Measurements from ENCODE around the gene KCNE1.

KCNE1 gene

GRCh38 chr21:34526241-34526617, 14.2 kb upstream of the KCNE1 start:
- Histone ChIP-seq H3K79me1 (ENCODE audit: low read depth, low read length) (no peaks in the 10 kb centered on the region), H4K8ac (ENCODE audit: low read depth, low read length) (no peak overlapping the region), H2BK5ac (ENCODE audit: low read length) (no peak overlapping the region), H3K9ac (ENCODE audit: low read depth, low read length, poor library complexity) (no peak overlapping the region), H3K36me3 (replicated peaks in 1 of 2; ENCODE audit: control insufficient read depth in 2 of 2, insufficient read depth in 2 of 2, low read length in 2 of 2) (peaks cover 0 to 5% of the 10 kb centered on the region in 2 donors), H3K14ac (ENCODE audit: low read length) (no peak overlapping the region), H2BK15ac (ENCODE audit: low read length) (no peak overlapping the region), H2AFZ (ENCODE audit: low read length) (peak overlapping the region; percentile 74), H2BK12ac (ENCODE audit: low read length) (no peak overlapping the region), H2AK5ac (ENCODE audit: low read depth, low read length) (no peak overlapping the region), H2BK120ac (ENCODE audit: low read depth, low read length) (no peak overlapping the region), H3K23ac (ENCODE audit: low read depth, low read length, poor library complexity) (no peak overlapping the region), H3K27me3 (ENCODE audit: control insufficient read depth in 3 of 3, insufficient read depth in 3 of 3, low read depth in 1 of 3, low read length in 3 of 3) (no peaks in the 10 kb centered on the region), H3K27ac (replicated peaks; ENCODE audit: low read length) (peak overlapping the region; percentile 42), H3K4ac (ENCODE audit: low read length) (no peak overlapping the region), H3K9me3 (replicated peaks in 1 of 2; ENCODE audit: control insufficient read depth in 2 of 2, insufficient read depth in 1 of 2, low read depth in 1 of 2, low read length in 2 of 2) (peaks cover 5 to 7% of the 10 kb centered on the region in 2 donors), H3K4me2 (ENCODE audit: insufficient read depth, low read length, poor library complexity, severe bottlenecking) (no peak overlapping the region), H3K18ac (ENCODE audit: low read length) (no peak overlapping the region), H3K4me1 (ENCODE audit: control insufficient read depth in 2 of 2, insufficient read depth in 1 of 2, low read depth in 1 of 2, low read length in 2 of 2) (peaks cover 10 to 15% of the 10 kb centered on the region in 2 donors), H3K4me3 (ENCODE audit: low read length in 2 of 2) (peak overlapping the region in 1 of 2 donors; percentile 41), H4K91ac (ENCODE audit: low read depth, low read length, poor library complexity) (no peak overlapping the region)
- WGBS, 2 donors (ENCODE audit: extremely low coverage in 2 of 2, insufficient read length in 2 of 2, insufficient replicate concordance in 1 of 2): 100% methylated on average over 2 of the region's 5 CpGs; no CpG with 5 or more reads in 1 of the 2 donors
- DNase-seq (ENCODE audit: low spot score): no peak

- Histone ChIP-seq H3K4me1 (ENCODE audit: control insufficient read depth in 2 of 2, insufficient read depth in 1 of 2, low read depth in 1 of 2, low read length in 2 of 2) (peaks cover 15% of the 10 kb centered on the region in 2 donors), H2AK5ac (ENCODE audit: low read depth, low read length) (no peak overlapping the region), H2BK15ac (ENCODE audit: low read length) (no peak overlapping the region), H4K8ac (ENCODE audit: low read depth, low read length) (no peak overlapping the region), H2BK120ac (ENCODE audit: low read depth, low read length) (no peak overlapping the region), H3K27ac (replicated peaks; ENCODE audit: low read length) (no peak overlapping the region), H3K9me3 (replicated peaks in 1 of 2; ENCODE audit: control insufficient read depth in 2 of 2, insufficient read depth in 1 of 2, low read depth in 1 of 2, low read length in 2 of 2) (peaks cover 5 to 7% of the 10 kb centered on the region in 2 donors), H3K9ac (ENCODE audit: low read depth, low read length, poor library complexity) (no peak overlapping the region), H3K14ac (ENCODE audit: low read length) (peak overlapping the region; percentile 22), H2AFZ (ENCODE audit: low read length) (no peak overlapping the region), H3K4me3 (ENCODE audit: low read length in 2 of 2) (peak overlapping the region in 1 of 2 donors; percentile 5), H3K36me3 (replicated peaks in 1 of 2; ENCODE audit: control insufficient read depth in 2 of 2, insufficient read depth in 2 of 2, low read length in 2 of 2) (peaks cover 0 to 18% of the 10 kb centered on the region in 2 donors), H3K4me2 (ENCODE audit: insufficient read depth, low read length, poor library complexity, severe bottlenecking) (no peak overlapping the region), H2BK5ac (ENCODE audit: low read length) (no peak overlapping the region), H3K18ac (ENCODE audit: low read length) (peak overlapping the region; percentile 91), H3K27me3 (ENCODE audit: control insufficient read depth in 3 of 3, insufficient read depth in 3 of 3, low read depth in 1 of 3, low read length in 3 of 3) (no peaks in the 10 kb centered on the region), H3K4ac (ENCODE audit: low read length) (no peak overlapping the region), H3K23ac (ENCODE audit: low read depth, low read length, poor library complexity) (peak overlapping the region; percentile 18), H4K91ac (ENCODE audit: low read depth, low read length, poor library complexity) (no peak overlapping the region), H3K79me1 (ENCODE audit: low read depth, low read length) (no peaks in the 10 kb centered on the region), H2BK12ac (ENCODE audit: low read length) (no peak overlapping the region)
- WGBS, 2 donors (ENCODE audit: extremely low coverage in 2 of 2, insufficient read length in 2 of 2, insufficient replicate concordance in 1 of 2): no CpG with 5 or more reads among the region's 31 CpGs
- DNase-seq (ENCODE audit: low spot score): no peak
These were observed 12.9 kb upstream of the KCNE1 start for GRCh38 chr21:34524646-34525601.

GRCh38 chr21:34523019-34523555, 11.1 kb upstream of the KCNE1 start:
- Histone ChIP-seq H3K36me3 (replicated peaks in 1 of 2; ENCODE audit: control insufficient read depth in 2 of 2, insufficient read depth in 2 of 2, low read length in 2 of 2) (peaks cover 0 to 29% of the 10 kb centered on the region in 2 donors), H4K91ac (ENCODE audit: low read depth, low read length, poor library complexity) (no peak overlapping the region), H3K4me1 (ENCODE audit: control insufficient read depth in 2 of 2, insufficient read depth in 1 of 2, low read depth in 1 of 2, low read length in 2 of 2) (peaks cover 15% of the 10 kb centered on the region in 2 donors), H2BK12ac (ENCODE audit: low read length) (no peak overlapping the region), H3K27ac (replicated peaks; ENCODE audit: low read length) (no peak overlapping the region), H2AFZ (ENCODE audit: low read length) (no peak overlapping the region), H2BK5ac (ENCODE audit: low read length) (no peak overlapping the region), H3K23ac (ENCODE audit: low read depth, low read length, poor library complexity) (no peak overlapping the region), H3K4me2 (ENCODE audit: insufficient read depth, low read length, poor library complexity, severe bottlenecking) (no peak overlapping the region), H3K27me3 (ENCODE audit: control insufficient read depth in 3 of 3, insufficient read depth in 3 of 3, low read depth in 1 of 3, low read length in 3 of 3) (no peaks in the 10 kb centered on the region), H3K9me3 (replicated peaks in 1 of 2; ENCODE audit: control insufficient read depth in 2 of 2, insufficient read depth in 1 of 2, low read depth in 1 of 2, low read length in 2 of 2) (peaks cover 0 to 4% of the 10 kb centered on the region in 2 donors), H3K4ac (ENCODE audit: low read length) (no peak overlapping the region), H3K18ac (ENCODE audit: low read length) (no peak overlapping the region), H4K8ac (ENCODE audit: low read depth, low read length) (no peak overlapping the region), H2BK15ac (ENCODE audit: low read length) (no peak overlapping the region), H3K4me3 (ENCODE audit: low read length in 2 of 2) (no peak overlapping the region), H2BK120ac (ENCODE audit: low read depth, low read length) (no peak overlapping the region), H3K9ac (ENCODE audit: low read depth, low read length, poor library complexity) (no peak overlapping the region), H3K14ac (ENCODE audit: low read length) (no peak overlapping the region), H2AK5ac (ENCODE audit: low read depth, low read length) (no peak overlapping the region), H3K79me1 (ENCODE audit: low read depth, low read length) (no peaks in the 10 kb centered on the region)
- WGBS, 2 donors (ENCODE audit: extremely low coverage in 2 of 2, insufficient read length in 2 of 2, insufficient replicate concordance in 1 of 2): no CpG with 5 or more reads among the region's 7 CpGs
- DNase-seq (ENCODE audit: low spot score): no peak

- Histone ChIP-seq H3K14ac (ENCODE audit: low read length) (no peak overlapping the region), H3K4me2 (ENCODE audit: insufficient read depth, low read length, poor library complexity, severe bottlenecking) (no peak overlapping the region), H3K27ac (replicated peaks; ENCODE audit: low read length) (no peak overlapping the region), H2BK5ac (ENCODE audit: low read length) (no peak overlapping the region), H3K23ac (ENCODE audit: low read depth, low read length, poor library complexity) (no peak overlapping the region), H3K18ac (ENCODE audit: low read length) (no peak overlapping the region), H3K4me3 (ENCODE audit: low read length in 2 of 2) (no peak overlapping the region), H2AK5ac (ENCODE audit: low read depth, low read length) (no peak overlapping the region), H3K4me1 (ENCODE audit: control insufficient read depth in 2 of 2, insufficient read depth in 1 of 2, low read depth in 1 of 2, low read length in 2 of 2) (peaks cover 15% of the 10 kb centered on the region in 2 donors), H3K79me1 (ENCODE audit: low read depth, low read length) (no peaks in the 10 kb centered on the region), H3K4ac (ENCODE audit: low read length) (no peak overlapping the region), H4K91ac (ENCODE audit: low read depth, low read length, poor library complexity) (no peak overlapping the region), H3K36me3 (replicated peaks in 1 of 2; ENCODE audit: control insufficient read depth in 2 of 2, insufficient read depth in 2 of 2, low read length in 2 of 2) (peaks cover 0 to 37% of the 10 kb centered on the region in 2 donors), H2BK15ac (ENCODE audit: low read length) (no peak overlapping the region), H4K8ac (ENCODE audit: low read depth, low read length) (no peak overlapping the region), H2BK120ac (ENCODE audit: low read depth, low read length) (no peak overlapping the region), H3K9me3 (replicated peaks in 1 of 2; ENCODE audit: control insufficient read depth in 2 of 2, insufficient read depth in 1 of 2, low read depth in 1 of 2, low read length in 2 of 2) (no peaks in the 10 kb centered on the region), H2BK12ac (ENCODE audit: low read length) (no peak overlapping the region), H3K9ac (ENCODE audit: low read depth, low read length, poor library complexity) (no peak overlapping the region), H2AFZ (ENCODE audit: low read length) (no peak overlapping the region), H3K27me3 (ENCODE audit: control insufficient read depth in 3 of 3, insufficient read depth in 3 of 3, low read depth in 1 of 3, low read length in 3 of 3) (no peaks in the 10 kb centered on the region)
- WGBS, 2 donors (ENCODE audit: extremely low coverage in 2 of 2, insufficient read length in 2 of 2, insufficient replicate concordance in 1 of 2): no CpG with 5 or more reads among the region's 6 CpGs
- no peak for DNase-seq (ENCODE audit: low spot score)
These were observed 10.3 kb upstream of the KCNE1 start for GRCh38 chr21:34522284-34522683.

Measured in neuronal stem cell (in vitro differentiated cells).